SK-N-SH (cell line): ENCODE results near the gene CCDC150. TPM values are rescaled to one million over a fixed set of nuclear protein-coding genes. Genes with fewer than 3 reads are reported as not detected.

Experiments
- CTCF ChIA-PET: fragments of 300-600, 350-600 bp; formaldehyde crosslinking; extraction: SDS; loops from one replicate; lab custom pipeline; 2021; lab: Yijun Ruan, JAX
- POLR2A ChIA-PET: fragments of 350-600 bp; sonication (Branson Sonifier 250); formaldehyde crosslinking; extraction: SDS; loops from one replicate; lab custom pipeline; 2020; ENCODE audit warnings: antibody characterized with exemption, inconsistent platforms; lab: Yijun Ruan, JAX
- DNase-seq: peaks from one replicate; pipeline ENCODE4 v3.0.0; 2012
- H2AFZ ChIP-seq: fragments of 200-600 bp; sonication (generic); 2 replicates; pipeline ENCODE4 v1.8.1; 2016; ENCODE audit warnings: antibody characterized with exemption, mild to moderate bottlenecking, low read depth
- H3F3A ChIP-seq: fragments of 200-600 bp; sonication (generic); replicated peaks from 2 replicates; pipeline ENCODE3; 2016; ENCODE audit warnings: antibody characterized with exemption, mild to moderate bottlenecking; ENCODE audit not compliant: insufficient read depth
- H3K27ac ChIP-seq, 2 experiments: fragments of 200-500 bp in 1 of 2; fragments of 200-600 bp in 1 of 2; sonication (Bioruptor generic) in 1 of 2; sonication (generic), shearing (Covaris generic) in 1 of 2; 2 replicates each; pipeline versions ENCODE4 v1.5.1 to v1.6.1; 2014 to 2016; ENCODE audit warnings: low read depth in 2 of 2, inconsistent platforms in 1 of 2, low read length in 1 of 2, mild to moderate bottlenecking in 1 of 2, mixed read lengths in 1 of 2
- H3K27me3 ChIP-seq: fragments of 200-600 bp; sonication (generic), shearing (Covaris generic); 2 replicates; pipeline ENCODE4 v1.6.1; 2016; ENCODE audit warnings: mixed run types; ENCODE audit not compliant: insufficient read depth
- H3K36me3 ChIP-seq, 2 experiments: fragments of 200-500 bp in 1 of 2; fragments of 200-600 bp in 1 of 2; sonication (Bioruptor generic) in 1 of 2; sonication (generic) in 1 of 2; replicated peaks in 1 of 2; 2 replicates each; pipeline versions ENCODE3 to v1.5.1; 2014 to 2016; ENCODE audit warnings: low read length in 1 of 2, mild to moderate bottlenecking in 1 of 2; ENCODE audit not compliant: insufficient read depth in 2 of 2, control insufficient read depth in 1 of 2
- H3K4me1 ChIP-seq, 2 experiments: fragments of 200-500 bp in 1 of 2; fragments of 200-600 bp in 1 of 2; sonication (Bioruptor generic) in 1 of 2; sonication (generic), shearing (Covaris generic) in 1 of 2; 2 replicates each; pipeline versions ENCODE4 v1.5.1 to v1.6.1; 2014 to 2016; ENCODE audit warnings: low read depth in 1 of 2, low read length in 1 of 2, mixed run types in 1 of 2; ENCODE audit not compliant: insufficient read depth in 2 of 2, control insufficient read depth in 1 of 2
- H3K4me2 ChIP-seq: fragments of 200-600 bp; sonication (generic), shearing (Covaris generic); 2 replicates; pipeline ENCODE4 v1.6.1; 2017; ENCODE audit warnings: mixed run types
- H3K4me3 ChIP-seq, 2 experiments: fragments of 200-500 bp in 1 of 2; fragments of 200-600 bp in 1 of 2; sonication (Bioruptor generic) in 1 of 2; sonication (generic), shearing (Covaris generic) in 1 of 2; 2 replicates each; pipeline versions ENCODE4 v1.5.1 to v1.8.1; 2014 to 2016; ENCODE audit warnings: low read depth in 2 of 2, inconsistent platforms in 1 of 2, low read length in 1 of 2, mild to moderate bottlenecking in 1 of 2, mixed read lengths in 1 of 2, moderate library complexity in 1 of 2
- H3K79me2 ChIP-seq: fragments of 200-600 bp; sonication (generic); 2 replicates; pipeline ENCODE4 v1.8.1; 2017; ENCODE audit warnings: mild to moderate bottlenecking; ENCODE audit not compliant: insufficient read depth
- H3K9ac ChIP-seq: fragments of 200-600 bp; sonication (generic); 2 replicates; pipeline ENCODE4 v1.6.1; 2017; ENCODE audit warnings: mixed run types
- H3K9me2 ChIP-seq: fragments of 200-600 bp; sonication (generic); 2 replicates; pipeline ENCODE4 v1.6.1; 2017; ENCODE audit warnings: mixed run types
- H3K9me3 ChIP-seq: fragments of 200-600 bp; sonication (generic); 2 replicates; pipeline ENCODE4 v1.6.1; 2017; ENCODE audit warnings: mixed run types, mild to moderate bottlenecking, moderate library complexity
- H4K20me1 ChIP-seq: fragments of 200-600 bp; sonication (generic); 2 replicates; pipeline ENCODE4 v1.6.1; 2017; ENCODE audit warnings: mild to moderate bottlenecking, mixed run types; ENCODE audit not compliant: insufficient read depth
- CHD2 ChIP-seq: fragments of 150-350 bp; IDR thresholded peaks from 2 replicates; pipeline ENCODE4 v1.6.1; 2018; ENCODE audit warnings: low read length; ENCODE audit not compliant: partially characterized antibody
- FOSL2 ChIP-seq: IDR thresholded peaks from 2 replicates; pipeline ENCODE4 v1.4.0; 2012; ENCODE audit warnings: low read depth, mild to moderate bottlenecking, moderate library complexity, borderline replicate concordance
- FOXJ3 ChIP-seq: sonication (generic); formaldehyde crosslinking; IDR thresholded peaks from 2 replicates; pipeline ENCODE4 v1.5.1; 2020; ENCODE audit warnings: mild to moderate bottlenecking, missing genetic modification reagents
- FOXM1 ChIP-seq: IDR thresholded peaks from 2 replicates; pipeline ENCODE4 v1.4.0; 2012; ENCODE audit warnings: low read depth, mild to moderate bottlenecking
- JUND ChIP-seq: IDR thresholded peaks from 2 replicates; pipeline ENCODE4 v1.4.0; 2012
- NFIC ChIP-seq: IDR thresholded peaks from 2 replicates; pipeline ENCODE4 v1.4.0; 2012; ENCODE audit warnings: borderline replicate concordance
- NRF1 ChIP-seq: IDR thresholded peaks from 2 replicates; pipeline ENCODE4 v1.6.1; 2012; ENCODE audit warnings: low read depth, mild to moderate bottlenecking, low read length
- PBX3 ChIP-seq: IDR thresholded peaks from 2 replicates; pipeline ENCODE4; 2012
- POLR2AphosphoS5 ChIP-seq: IDR thresholded peaks from 2 replicates; pipeline ENCODE4 v1.6.1; 2012; ENCODE audit warnings: low read depth, low read length
- RAD21 ChIP-seq: IDR thresholded peaks from 2 replicates; pipeline ENCODE4 v1.6.1; 2012; ENCODE audit warnings: mild to moderate bottlenecking, low read length
- RFX5 ChIP-seq: IDR thresholded peaks from 2 replicates; pipeline ENCODE4 v1.6.1; 2012; ENCODE audit warnings: mild to moderate bottlenecking, improper control_type of control experiment, low read length
- YY1 ChIP-seq: IDR thresholded peaks from 2 replicates; pipeline ENCODE4 v1.4.0; 2012; ENCODE audit warnings: low read depth, mild to moderate bottlenecking
- WGBS: methylation state at CpG from one replicate; pipeline ENCODE4 v1.1.6; 2017; ENCODE audit warnings: low lambda C conversion rate; 5-methylcytosine and 5-hydroxymethylcytosine counted together
- polyA plus RNA-seq, 3 experiments: library from polyadenylated mRNA; depleted of rRNA; stranded (reverse); fragments of >200 nt; gene quantifications; 2 replicates each; pipeline ENCODE4 v1.2.3, GENCODE V29; 2012
- small RNA-seq, 7 experiments: library from RNA; depleted of rRNA; stranded (forward); fragments of <200 nt; gene quantifications; one replicate each; pipeline ENCODE3, GENCODE V24; 2012
- TF ChIP-seq, protein P1 (sequence below): IDR thresholded peaks from 2 replicates; pipeline ENCODE4 v1.4.0; 2012; ENCODE audit warnings: low read depth, borderline replicate concordance

CCDC150 gene
- polyA plus RNA-seq, 1 of the 3 experiments (the other 2 are of a cell fraction) = 4.6 TPM

GRCh38 chr2:196759378-196759706 lies 119.8 kb downstream of the CCDC150 start (continued):
- TF ChIP-seq PBX3 (no peak), FOXJ3 (CRISPR knock-in tag) (no peak), JUND (no peak)

- TF ChIP-seq RFX5 = no peak
- no peak for TF ChIP-seq CHD2
- no peak for TF ChIP-seq YY1
- no peak for TF ChIP-seq NFIC
- no peak for TF ChIP-seq NRF1
- no peak for TF ChIP-seq RAD21
- TF ChIP-seq, protein P1, sequence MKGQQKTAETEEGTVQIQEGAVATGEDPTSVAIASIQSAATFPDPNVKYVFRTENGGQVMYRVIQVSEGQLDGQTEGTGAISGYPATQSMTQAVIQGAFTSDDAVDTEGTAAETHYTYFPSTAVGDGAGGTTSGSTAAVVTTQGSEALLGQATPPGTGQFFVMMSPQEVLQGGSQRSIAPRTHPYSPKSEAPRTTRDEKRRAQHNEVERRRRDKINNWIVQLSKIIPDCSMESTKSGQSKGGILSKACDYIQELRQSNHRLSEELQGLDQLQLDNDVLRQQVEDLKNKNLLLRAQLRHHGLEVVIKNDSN = no peak
- no peak for TF ChIP-seq FOSL2
- no peak for TF ChIP-seq FOXM1
- no peak for TF ChIP-seq POLR2AphosphoS5
- H3K4me1 ChIP-seq = no peaks in the 10 kb centered on the region
- H3K9ac ChIP-seq = no peak overlapping the region
- 100% methylated on average over 1 of the region's 1 CpG for WGBS
- no peak overlapping the region for H3K27ac ChIP-seq
- no peak for DNase-seq
- POLR2A ChIA-PET = no interaction called here
- no peak overlapping the region for H3K4me3 ChIP-seq
- no peaks in the 10 kb centered on the region for H3K27me3 ChIP-seq
- H3K36me3 ChIP-seq = peaks cover 68 to 81% of the 10 kb centered on the region in 2 experiments
- no peak overlapping the region for H2AFZ ChIP-seq
- no peaks in the 10 kb centered on the region for H4K20me1 ChIP-seq
- CTCF ChIA-PET = interaction anchor here (1.0 to 1.7 kb wide), 2 partner anchors 9 to 16 kb away, joined by 3 to 5 read pairs; no protein-coding TSS in a partner anchor
- no peak overlapping the region for H3K4me2 ChIP-seq
- no peaks in the 10 kb centered on the region for H3K9me2 ChIP-seq
- H3F3A ChIP-seq = peaks cover 3% of the 10 kb centered on the region
- H3K79me2 ChIP-seq = no peaks in the 10 kb centered on the region
- no peaks in the 10 kb centered on the region for H3K9me3 ChIP-seq
Measured at GRCh38 chr2:196767101-196767500, 127.6 kb downstream of the CCDC150 start.

Small RNAs within 50 kb of the gene (small RNA-seq; reads per million reads assigned to genes)
- 0 to 0.96 (median 0) reads per million in 7 experiments for gene RF00424

Other genes with a start within 250 kb of the CCDC150 start
- 14.1 and 20.7 TPM in 2 replicates for gene HECW2, start 46.2 kb upstream of the CCDC150 start, polyA plus RNA-seq (2012; rRNA removed)
- gene GTF3C3, start 160.0 kb downstream of the CCDC150 start, polyA plus RNA-seq (2012; rRNA removed) = 16.5 and 24.0 TPM in 2 replicates
- gene C2orf66, start 169.6 kb downstream of the CCDC150 start, polyA plus RNA-seq (2012; rRNA removed) = 0.64 and 0.71 TPM in 2 replicates